Jurkat, Clone E6-1 (cell line): ENCODE data around the gene DCLK2.
A peak's percentile ranks its signal among the peaks of the same experiment; 100 is the strongest.

Source experiments
- DNase-seq: peaks from one replicate; pipeline ENCODE4 v3.0.0-alpha.2; 2011; ENCODE audit warnings: low read depth, low spot score
- H3K4me3 ChIP-seq: 2 replicates; pipeline ENCODE4 v1.5.1; 2011; ENCODE audit warnings: mild to moderate bottlenecking, low read length, control low read depth, moderate library complexity

Gene DCLK2

GRCh38 chr4:150067859-150068258 is 10.4 kb upstream of the DCLK2 start:
- no peak overlapping the region for H3K4me3 ChIP-seq
- no peak for DNase-seq

- H3K4me3 ChIP-seq: no peak overlapping the region
- no peak for DNase-seq
These were observed 9.8 kb upstream of the DCLK2 start for GRCh38 chr4:150068300-150068960.

- DNase-seq: no peak
- no peak overlapping the region for H3K4me3 ChIP-seq
These were observed 8.9 kb upstream of the DCLK2 start for GRCh38 chr4:150069353-150069752.

- DNase-seq: no peak
- no peak overlapping the region for H3K4me3 ChIP-seq
These were observed 7.6 kb upstream of the DCLK2 start for GRCh38 chr4:150070464-150071170.

GRCh38 chr4:150072471-150072870 is 5.8 kb upstream of the DCLK2 start:
- no peak for DNase-seq
- H3K4me3 ChIP-seq: no peak overlapping the region

- DNase-seq: no peak
- no peak overlapping the region for H3K4me3 ChIP-seq
These were observed 5.1 kb upstream of the DCLK2 start for GRCh38 chr4:150072906-150073714.

- no peak for DNase-seq
These were observed 4.2 kb upstream of the DCLK2 start for GRCh38 chr4:150074064-150074463.

GRCh38 chr4:150078579-150079080 is 385 bp downstream of the DCLK2 start:
- peak overlapping the region; percentile 39 for H3K4me3 ChIP-seq
- no peak for DNase-seq

More at GRCh38 chr4:150074064-150074463, 4.2 kb upstream of the DCLK2 start:
- H3K4me3 ChIP-seq: no peak overlapping the region

GRCh38 chr4:150079081-150079581 is 886 bp downstream of the DCLK2 start:
- DNase-seq: no peak

GRCh38 chr4:150080337-150080736 is 2.1 kb downstream of the DCLK2 start:
- DNase-seq: no peak
- no peak overlapping the region for H3K4me3 ChIP-seq

More at GRCh38 chr4:150079081-150079581, 886 bp downstream of the DCLK2 start:
- H3K4me3 ChIP-seq: peak overlapping the region; percentile 39; the same call in 1 of the 2 replicates

- no peak for DNase-seq
These were observed 2.6 kb downstream of the DCLK2 start for GRCh38 chr4:150080875-150081274.

GRCh38 chr4:150082241-150082640 is 4.0 kb downstream of the DCLK2 start:
- no peak overlapping the region for H3K4me3 ChIP-seq
- no peak for DNase-seq

More at GRCh38 chr4:150080875-150081274, 2.6 kb downstream of the DCLK2 start:
- no peak overlapping the region for H3K4me3 ChIP-seq

GRCh38 chr4:150087006-150087405 is 8.8 kb downstream of the DCLK2 start:
- DNase-seq: no peak
- no peak overlapping the region for H3K4me3 ChIP-seq

GRCh38 chr4:150089732-150090131 is 11.5 kb downstream of the DCLK2 start:
- H3K4me3 ChIP-seq: no peak overlapping the region
- no peak for DNase-seq

GRCh38 chr4:150090836-150091235 is 12.6 kb downstream of the DCLK2 start:
- DNase-seq: no peak
- H3K4me3 ChIP-seq: no peak overlapping the region

- no peak for DNase-seq
These were observed 16.4 kb downstream of the DCLK2 start for GRCh38 chr4:150094676-150095075.

GRCh38 chr4:150096625-150097024 is 18.4 kb downstream of the DCLK2 start:
- H3K4me3 ChIP-seq: no peak overlapping the region
- no peak for DNase-seq

More at GRCh38 chr4:150094676-150095075, 16.4 kb downstream of the DCLK2 start:
- no peak overlapping the region for H3K4me3 ChIP-seq

- no peak overlapping the region for H3K4me3 ChIP-seq
- no peak for DNase-seq
These were observed 20.0 kb downstream of the DCLK2 start for GRCh38 chr4:150098214-150098613.

GRCh38 chr4:150104404-150105027 is 26.3 kb downstream of the DCLK2 start:
- H3K4me3 ChIP-seq: no peak overlapping the region
- DNase-seq: no peak
